HL-60 (cell line): Measurements from ENCODE around the gene CNTN5.

Experiments used
- DNase-seq, 2 experiments: peaks; one replicate each; pipeline ENCODE4 v3.0.0-alpha.2; 2010 to 2020; ENCODE audit warnings: low read depth in 1 of 2, low spot score in 1 of 2
- H3K27ac ChIP-seq: fragments of 250-450 bp; sonication (Bioruptor Pico); replicated peaks from 2 replicates; pipeline ENCODE4 v1.5.1; 2020; ENCODE audit warnings: mild to moderate bottlenecking, moderate library complexity
- H3K27me3 ChIP-seq: fragments of 250-450 bp; sonication (Bioruptor Pico); 2 replicates; pipeline ENCODE4 v1.5.1; 2021; ENCODE audit warnings: mild to moderate bottlenecking, moderate library complexity; ENCODE audit not compliant: insufficient read depth, poor library complexity, severe bottlenecking
- H3K4me3 ChIP-seq: replicated peaks from 2 replicates; pipeline ENCODE4 v1.5.1; 2011; ENCODE audit warnings: mild to moderate bottlenecking, control low read depth, low read length; ENCODE audit not compliant: insufficient read depth
- CTCF ChIP-seq: IDR thresholded peaks from one replicate; pipeline ENCODE4 v1.5.1; 2011; ENCODE audit warnings: low read length, control low read depth, inconsistent platforms; ENCODE audit not compliant: insufficient read depth
- GABPA ChIP-seq: IDR thresholded peaks from 2 replicates; pipeline ENCODE4 v1.6.1; 2012; ENCODE audit warnings: low read depth
- POLR2AphosphoS5 ChIP-seq: IDR thresholded peaks from 2 replicates; pipeline ENCODE4 v1.6.1; 2012; ENCODE audit warnings: low read depth
- SPI1 ChIP-seq: IDR thresholded peaks from 2 replicates; pipeline ENCODE4 v1.6.1; 2012; ENCODE audit warnings: low read depth, mild to moderate bottlenecking, borderline replicate concordance
- TF ChIP-seq, protein P1 (sequence below): IDR thresholded peaks from 2 replicates; pipeline ENCODE4 v1.6.1; 2012; ENCODE audit warnings: low read depth; ENCODE audit not compliant: insufficient replicate concordance

The CNTN5 gene

DNA sequence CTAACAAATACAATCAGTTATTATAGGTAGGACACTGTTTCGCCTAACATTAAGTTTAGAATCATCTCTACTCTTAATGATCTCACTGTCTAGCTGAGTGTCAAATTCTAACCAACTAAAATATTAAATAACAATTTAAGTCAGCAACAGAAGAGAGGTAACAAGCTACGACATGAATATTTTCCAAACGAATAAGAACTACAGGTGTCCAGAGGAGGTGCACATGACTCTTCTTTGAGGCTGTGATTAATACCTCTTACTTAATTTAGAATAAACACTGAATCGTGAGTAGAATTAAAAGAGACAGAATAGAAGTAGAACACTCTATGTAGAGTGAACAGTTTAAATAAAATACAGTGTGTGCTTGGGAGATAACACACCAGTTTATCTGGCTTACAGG lies 1047.4 kb downstream of the CNTN5 start:
- Histone ChIP-seq H3K27me3 (no peaks in the 10 kb centered on the region), H3K27ac (no peak overlapping the region), H3K4me3 (no peak overlapping the region)
- TF ChIP-seq, protein P1, sequence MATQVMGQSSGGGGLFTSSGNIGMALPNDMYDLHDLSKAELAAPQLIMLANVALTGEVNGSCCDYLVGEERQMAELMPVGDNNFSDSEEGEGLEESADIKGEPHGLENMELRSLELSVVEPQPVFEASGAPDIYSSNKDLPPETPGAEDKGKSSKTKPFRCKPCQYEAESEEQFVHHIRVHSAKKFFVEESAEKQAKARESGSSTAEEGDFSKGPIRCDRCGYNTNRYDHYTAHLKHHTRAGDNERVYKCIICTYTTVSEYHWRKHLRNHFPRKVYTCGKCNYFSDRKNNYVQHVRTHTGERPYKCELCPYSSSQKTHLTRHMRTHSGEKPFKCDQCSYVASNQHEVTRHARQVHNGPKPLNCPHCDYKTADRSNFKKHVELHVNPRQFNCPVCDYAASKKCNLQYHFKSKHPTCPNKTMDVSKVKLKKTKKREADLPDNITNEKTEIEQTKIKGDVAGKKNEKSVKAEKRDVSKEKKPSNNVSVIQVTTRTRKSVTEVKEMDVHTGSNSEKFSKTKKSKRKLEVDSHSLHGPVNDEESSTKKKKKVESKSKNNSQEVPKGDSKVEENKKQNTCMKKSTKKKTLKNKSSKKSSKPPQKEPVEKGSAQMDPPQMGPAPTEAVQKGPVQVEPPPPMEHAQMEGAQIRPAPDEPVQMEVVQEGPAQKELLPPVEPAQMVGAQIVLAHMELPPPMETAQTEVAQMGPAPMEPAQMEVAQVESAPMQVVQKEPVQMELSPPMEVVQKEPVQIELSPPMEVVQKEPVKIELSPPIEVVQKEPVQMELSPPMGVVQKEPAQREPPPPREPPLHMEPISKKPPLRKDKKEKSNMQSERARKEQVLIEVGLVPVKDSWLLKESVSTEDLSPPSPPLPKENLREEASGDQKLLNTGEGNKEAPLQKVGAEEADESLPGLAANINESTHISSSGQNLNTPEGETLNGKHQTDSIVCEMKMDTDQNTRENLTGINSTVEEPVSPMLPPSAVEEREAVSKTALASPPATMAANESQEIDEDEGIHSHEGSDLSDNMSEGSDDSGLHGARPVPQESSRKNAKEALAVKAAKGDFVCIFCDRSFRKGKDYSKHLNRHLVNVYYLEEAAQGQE = no peak
- TF ChIP-seq GABPA (no peak), POLR2AphosphoS5 (no peak), CTCF (no peak), SPI1 (no peak)
- DNase-seq = no peak

DNA sequence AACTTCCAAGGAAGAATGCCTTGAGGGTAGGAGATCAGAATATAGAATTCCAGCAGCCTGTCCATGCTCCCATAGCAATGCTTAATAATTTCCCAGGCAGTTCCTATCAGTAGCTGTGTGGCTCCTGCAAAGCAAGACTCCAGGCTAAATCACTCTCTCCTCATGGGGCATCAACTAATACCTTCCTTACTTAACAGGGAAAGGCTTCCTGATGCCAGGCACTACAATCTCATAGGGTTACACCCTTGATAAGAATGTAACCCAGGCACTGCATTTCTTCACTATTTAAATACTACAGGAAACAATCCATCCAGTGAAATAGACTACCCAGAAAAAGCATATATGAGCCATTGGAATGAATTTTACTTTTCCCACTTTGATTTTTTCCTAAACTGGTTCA lies 1051.4 kb downstream of the CNTN5 start:
- DNase-seq = no peak
- Histone ChIP-seq H3K4me3 (no peak overlapping the region), H3K27ac (no peak overlapping the region), H3K27me3 (no peaks in the 10 kb centered on the region)
- TF ChIP-seq SPI1 (no peak), CTCF (no peak), GABPA (no peak)

DNA sequence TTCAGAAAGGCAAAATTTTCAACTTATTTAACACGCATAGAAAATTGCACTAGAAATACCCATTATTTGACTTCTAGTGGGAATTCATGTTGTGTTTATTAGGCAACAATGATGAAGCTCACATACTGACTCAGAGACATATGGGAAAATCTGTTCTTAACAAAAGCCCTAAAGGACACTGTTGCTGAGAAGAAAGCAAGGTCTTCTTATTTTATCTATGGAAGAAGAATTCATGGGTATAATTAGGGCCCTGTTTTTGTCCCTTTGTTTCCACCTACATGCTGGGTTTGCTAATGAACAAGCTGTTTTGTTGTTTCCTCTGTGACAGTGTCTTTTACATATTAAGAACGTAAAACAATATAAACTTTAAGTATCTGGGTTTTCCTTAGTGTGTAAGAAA lies 1059.6 kb downstream of the CNTN5 start:
- Histone ChIP-seq H3K27me3 (no peaks in the 10 kb centered on the region), H3K27ac (no peak overlapping the region), H3K4me3 (no peak overlapping the region)
- TF ChIP-seq, protein P1 = no peak
- TF ChIP-seq GABPA (no peak), CTCF (no peak), POLR2AphosphoS5 (no peak), SPI1 (no peak)
- DNase-seq = no peak

DNA sequence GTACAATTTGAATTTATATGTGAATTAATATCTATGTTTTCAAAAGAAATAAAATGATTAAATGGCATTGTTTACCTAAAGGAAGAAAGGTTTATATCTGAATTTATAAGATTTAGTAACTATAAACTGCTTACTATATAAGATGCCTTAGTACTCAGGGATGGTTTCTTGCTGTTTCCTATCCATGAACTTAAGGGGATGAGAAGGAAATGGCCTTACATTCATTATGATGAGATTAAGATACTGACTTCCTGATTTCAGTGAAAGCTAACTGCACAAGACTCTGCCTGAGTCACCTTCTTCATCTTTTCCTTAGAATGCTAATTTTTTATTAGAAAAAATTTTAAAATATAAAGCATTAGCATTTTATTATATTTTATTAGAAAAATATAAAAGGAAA lies 1060.1 kb downstream of the CNTN5 start:
- no peak overlapping the region for H3K27ac ChIP-seq
- no peak overlapping the region for H3K4me3 ChIP-seq
- TF ChIP-seq CTCF (no peak), POLR2AphosphoS5 (no peak), GABPA (no peak), SPI1 (no peak)
- TF ChIP-seq, protein P1 = no peak
- no peak for DNase-seq
- H3K27me3 ChIP-seq = no peaks in the 10 kb centered on the region
